Panc1 (cell line): ENCODE measurements around the gene PDS5A. TPM values are rescaled to one million over a fixed set of nuclear protein-coding genes. Genes with fewer than 3 reads are reported as not detected.
A peak's percentile ranks its signal among the peaks of the same experiment; 100 is the strongest.
"Not testable (repeated sequence)": the region's sequence is repeated elsewhere in the genome, so short reads cannot be mapped to it uniquely, and the experiment has no call there.

ENCODE experiments used
- ATAC-seq: fragments of 200-7000 bp; cut with Tn5 transposase; 2 replicates; pipeline ENCODE4 v1.9.1; 2020; ENCODE audit warnings: mild to moderate bottlenecking, moderate library complexity
- Bru-seq: library from RNA; stranded (reverse); fragments of 400-500 nt; gene quantifications from one replicate; lab custom pipeline; 2021; lab: Mats Ljungman, UMichigan
- BruChase-seq, 2 experiments: library from RNA; stranded (reverse); fragments of 400-500 nt; gene quantifications; one replicate each; lab custom pipeline; 2021; lab: Mats Ljungman, UMichigan
- BruUV-seq: library from RNA; stranded (reverse); fragments of 400-500 nt; replicated peaks from 2 replicates; lab custom pipeline; 2021; lab: Mats Ljungman, UMichigan
- CTCF ChIA-PET: fragments of 300-600 bp; sonication (Branson Sonifier 250); formaldehyde crosslinking; loops from one replicate; lab custom pipeline; 2022; ENCODE audit warnings: antibody characterized with exemption; lab: Charles Lee
- POLR2A ChIA-PET: fragments of 300-600 bp; sonication (Branson Sonifier 250); formaldehyde crosslinking; loops from one replicate; lab custom pipeline; 2022; ENCODE audit warnings: antibody characterized with exemption; lab: Charles Lee
- DNase-seq: peaks from one replicate; pipeline ENCODE4 v3.0.0-alpha.2; 2010; ENCODE audit warnings: low read depth, low spot score
- H3K27ac ChIP-seq: 2 replicates; pipeline ENCODE4 v1.5.1; 2011; ENCODE audit warnings: mild to moderate bottlenecking, low read length, inconsistent platforms
- H3K27me3 ChIP-seq: fragments of 200-500 bp; sonication (Bioruptor generic); 2 replicates; pipeline ENCODE4 v1.6.0; 2014; ENCODE audit warnings: low read length, inconsistent platforms; ENCODE audit not compliant: control insufficient read depth, insufficient read depth
- H3K36me3 ChIP-seq: fragments of 200-500 bp; sonication (Bioruptor generic); 2 replicates; pipeline ENCODE4 v1.5.1; 2014; ENCODE audit warnings: inconsistent platforms, mild to moderate bottlenecking, low read length, moderate library complexity; ENCODE audit not compliant: control insufficient read depth, insufficient read depth
- H3K4me1 ChIP-seq: 2 replicates; pipeline ENCODE4 v1.5.1; 2011; ENCODE audit warnings: inconsistent platforms, mild to moderate bottlenecking, low read length, moderate library complexity; ENCODE audit not compliant: control insufficient read depth, insufficient read depth
- H3K4me3 ChIP-seq, 2 experiments: 2 replicates each; pipeline ENCODE4 v1.5.1; 2011 to 2012; ENCODE audit warnings: low read depth in 2 of 2, low read length in 2 of 2, mild to moderate bottlenecking in 2 of 2, inconsistent platforms in 1 of 2, moderate library complexity in 1 of 2
- H3K9me3 ChIP-seq: fragments of 200-500 bp; sonication (Bioruptor generic); 2 replicates; pipeline ENCODE4 v1.5.1; 2014; ENCODE audit warnings: low read depth, mild to moderate bottlenecking, inconsistent platforms, low read length, moderate library complexity; ENCODE audit not compliant: control insufficient read depth, insufficient read depth
- POLR2AphosphoS5 ChIP-seq: IDR thresholded peaks from 2 replicates; pipeline ENCODE4 v1.6.1; 2012; ENCODE audit warnings: mild to moderate bottlenecking, low read depth, low read length, moderate library complexity
- SIN3A ChIP-seq: IDR thresholded peaks from 2 replicates; pipeline ENCODE4 v1.6.1; 2012; ENCODE audit warnings: low read depth, mild to moderate bottlenecking, low read length, moderate library complexity, borderline replicate concordance; ENCODE audit not compliant: insufficient read depth
- TCF7L2 ChIP-seq: IDR thresholded peaks from 2 replicates; pipeline ENCODE4 v1.6.1; 2011; ENCODE audit warnings: mild to moderate bottlenecking, low read depth, low read length, inconsistent platforms
- in situ Hi-C: cut with HindIII; loops from 2 replicates; pipeline ENCODE4 v1.10.0; 2016; ENCODE audit warnings: low sequenced_read_pairs, low pct_unique_long_range_greater_than_20kb
- intact Hi-C: fragments of 100-400 bp; cut with micrococcal nuclease; formaldehyde crosslinking; loops from one replicate; pipeline ENCODE4 v1.10.0; 2022; ENCODE audit not compliant: unreplicated experiment
- long read RNA-seq: library from polyadenylated mRNA; unstranded; transcript quantifications from one replicate; pipeline ENCODE4 v2.0.0, GENCODE V29; 2021; ENCODE audit not compliant: unreplicated experiment
- polyA plus RNA-seq: library from polyadenylated mRNA; unstranded; fragments of >200 nt; gene quantifications from one replicate; pipeline ENCODE4 v1.2.1, GENCODE V29; 2012; ENCODE audit warnings: missing spikeins; ENCODE audit not compliant: insufficient read length
- total RNA-seq: library from RNA; stranded (reverse); gene quantifications from one replicate; pipeline ENCODE4 v1.2.1, GENCODE V29; 2021; ENCODE audit not compliant: unreplicated experiment
- TF ChIP-seq, protein P1 (sequence below), 2 experiments: IDR thresholded peaks; 2 replicates each; pipeline ENCODE4 v1.6.1; 2011 to 2012; ENCODE audit warnings: low read depth in 2 of 2, control low read depth in 1 of 2, low read length in 1 of 2, mild to moderate bottlenecking in 1 of 2, moderate library complexity in 1 of 2; ENCODE audit not compliant: insufficient read depth in 1 of 2
- TF ChIP-seq, protein P2 (sequence below): fragments of 450-650 bp; IDR thresholded peaks from 2 replicates; pipeline ENCODE4 v1.5.1; 2017; ENCODE audit warnings: mild to moderate bottlenecking

Gene PDS5A, protein sequence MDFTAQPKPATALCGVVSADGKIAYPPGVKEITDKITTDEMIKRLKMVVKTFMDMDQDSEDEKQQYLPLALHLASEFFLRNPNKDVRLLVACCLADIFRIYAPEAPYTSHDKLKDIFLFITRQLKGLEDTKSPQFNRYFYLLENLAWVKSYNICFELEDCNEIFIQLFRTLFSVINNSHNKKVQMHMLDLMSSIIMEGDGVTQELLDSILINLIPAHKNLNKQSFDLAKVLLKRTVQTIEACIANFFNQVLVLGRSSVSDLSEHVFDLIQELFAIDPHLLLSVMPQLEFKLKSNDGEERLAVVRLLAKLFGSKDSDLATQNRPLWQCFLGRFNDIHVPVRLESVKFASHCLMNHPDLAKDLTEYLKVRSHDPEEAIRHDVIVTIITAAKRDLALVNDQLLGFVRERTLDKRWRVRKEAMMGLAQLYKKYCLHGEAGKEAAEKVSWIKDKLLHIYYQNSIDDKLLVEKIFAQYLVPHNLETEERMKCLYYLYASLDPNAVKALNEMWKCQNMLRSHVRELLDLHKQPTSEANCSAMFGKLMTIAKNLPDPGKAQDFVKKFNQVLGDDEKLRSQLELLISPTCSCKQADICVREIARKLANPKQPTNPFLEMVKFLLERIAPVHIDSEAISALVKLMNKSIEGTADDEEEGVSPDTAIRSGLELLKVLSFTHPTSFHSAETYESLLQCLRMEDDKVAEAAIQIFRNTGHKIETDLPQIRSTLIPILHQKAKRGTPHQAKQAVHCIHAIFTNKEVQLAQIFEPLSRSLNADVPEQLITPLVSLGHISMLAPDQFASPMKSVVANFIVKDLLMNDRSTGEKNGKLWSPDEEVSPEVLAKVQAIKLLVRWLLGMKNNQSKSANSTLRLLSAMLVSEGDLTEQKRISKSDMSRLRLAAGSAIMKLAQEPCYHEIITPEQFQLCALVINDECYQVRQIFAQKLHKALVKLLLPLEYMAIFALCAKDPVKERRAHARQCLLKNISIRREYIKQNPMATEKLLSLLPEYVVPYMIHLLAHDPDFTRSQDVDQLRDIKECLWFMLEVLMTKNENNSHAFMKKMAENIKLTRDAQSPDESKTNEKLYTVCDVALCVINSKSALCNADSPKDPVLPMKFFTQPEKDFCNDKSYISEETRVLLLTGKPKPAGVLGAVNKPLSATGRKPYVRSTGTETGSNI (N-terminal part only)
- total RNA-seq (69.2 TPM), Bru-seq, nascent RNA (percentile 88 among the genes with signal in this experiment), BruChase-seq, experiment 1, labeled RNA remaining after a 2-hour chase (percentile 85 among the genes with signal in this experiment), BruChase-seq, experiment 2, labeled RNA remaining after a 6-hour chase (percentile 91 among the genes with signal in this experiment)
- polyA plus RNA-seq = 30.8 TPM
- long read RNA-seq, full-length matches to known transcripts = 106 of 185 reads
- long read RNA-seq, partial matches to known transcripts = 32 of 185 reads
- long read RNA-seq, other reads (novel, unspliced or antisense) = 47 of 185 reads

DNA sequence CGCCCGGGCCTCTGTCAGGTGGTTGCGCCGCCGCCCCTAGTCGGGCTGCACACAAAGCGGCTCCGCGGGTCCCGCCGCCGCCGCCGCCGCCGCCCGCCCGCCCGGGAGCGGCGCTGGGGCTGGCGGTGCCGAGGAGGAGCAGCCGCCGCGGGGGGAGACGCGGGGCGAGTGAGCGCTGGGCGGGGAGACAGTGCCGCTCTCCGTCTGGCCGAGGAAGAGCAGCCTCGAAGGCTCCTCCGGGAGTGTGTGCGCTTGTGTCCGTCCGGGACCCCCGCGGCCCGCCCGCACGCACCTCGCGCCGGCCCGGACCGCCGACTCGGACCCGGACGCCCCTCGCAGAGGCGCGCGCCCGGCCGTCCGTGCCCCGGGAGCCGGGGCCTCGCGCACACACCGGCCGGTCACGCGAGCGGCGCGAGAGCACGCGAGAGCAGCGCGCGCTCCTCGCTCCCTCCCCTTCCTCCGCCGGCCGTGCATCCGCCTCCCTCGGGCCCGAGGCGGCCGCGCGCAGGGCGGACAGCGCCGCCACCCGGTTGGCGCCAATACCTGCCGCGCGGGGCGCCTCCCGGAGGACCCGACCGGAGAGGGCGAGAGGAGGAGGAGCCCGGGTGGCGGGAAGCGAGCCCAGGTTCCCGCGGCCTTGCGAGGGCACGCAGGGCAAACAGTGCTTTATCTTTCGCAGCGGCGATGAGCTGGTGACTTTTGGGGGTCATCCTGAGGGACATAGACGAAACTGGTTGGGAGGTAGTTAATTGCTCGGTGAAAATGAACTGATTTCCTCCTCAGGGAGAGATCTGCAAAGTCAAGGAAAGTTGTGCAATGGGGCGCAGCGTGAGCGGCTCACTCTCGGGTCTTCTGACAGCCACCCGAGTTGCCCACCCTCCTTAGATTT lies at the start of gene PDS5A:
Gene PDS5A, minus strand, starts transcription at position 423 of the 889 bp plus-strand sequence. CDS start 1,334 bp downstream, outside the sequence.
- Histone ChIP-seq H3K9me3 (no peaks in the 10 kb centered on the region), H3K4me1 (peaks cover 7% of the 10 kb centered on the region), H3K27ac (peak within 1 kb of the TSS; percentile 82), H3K4me3 (peak within 1 kb of the TSS; percentile 60 to 81), H3K27me3 (no peaks in the 10 kb centered on the region), H3K36me3 (peaks cover 6% of the 10 kb centered on the region)
- peak; percentile 90 for ATAC-seq
- ChIA-PET CTCF (no interaction called here), POLR2A (no interaction called here)
- DNase-seq = peak; percentile 28
- TF ChIP-seq TCF7L2 = no peak
- TF ChIP-seq, protein P1, sequence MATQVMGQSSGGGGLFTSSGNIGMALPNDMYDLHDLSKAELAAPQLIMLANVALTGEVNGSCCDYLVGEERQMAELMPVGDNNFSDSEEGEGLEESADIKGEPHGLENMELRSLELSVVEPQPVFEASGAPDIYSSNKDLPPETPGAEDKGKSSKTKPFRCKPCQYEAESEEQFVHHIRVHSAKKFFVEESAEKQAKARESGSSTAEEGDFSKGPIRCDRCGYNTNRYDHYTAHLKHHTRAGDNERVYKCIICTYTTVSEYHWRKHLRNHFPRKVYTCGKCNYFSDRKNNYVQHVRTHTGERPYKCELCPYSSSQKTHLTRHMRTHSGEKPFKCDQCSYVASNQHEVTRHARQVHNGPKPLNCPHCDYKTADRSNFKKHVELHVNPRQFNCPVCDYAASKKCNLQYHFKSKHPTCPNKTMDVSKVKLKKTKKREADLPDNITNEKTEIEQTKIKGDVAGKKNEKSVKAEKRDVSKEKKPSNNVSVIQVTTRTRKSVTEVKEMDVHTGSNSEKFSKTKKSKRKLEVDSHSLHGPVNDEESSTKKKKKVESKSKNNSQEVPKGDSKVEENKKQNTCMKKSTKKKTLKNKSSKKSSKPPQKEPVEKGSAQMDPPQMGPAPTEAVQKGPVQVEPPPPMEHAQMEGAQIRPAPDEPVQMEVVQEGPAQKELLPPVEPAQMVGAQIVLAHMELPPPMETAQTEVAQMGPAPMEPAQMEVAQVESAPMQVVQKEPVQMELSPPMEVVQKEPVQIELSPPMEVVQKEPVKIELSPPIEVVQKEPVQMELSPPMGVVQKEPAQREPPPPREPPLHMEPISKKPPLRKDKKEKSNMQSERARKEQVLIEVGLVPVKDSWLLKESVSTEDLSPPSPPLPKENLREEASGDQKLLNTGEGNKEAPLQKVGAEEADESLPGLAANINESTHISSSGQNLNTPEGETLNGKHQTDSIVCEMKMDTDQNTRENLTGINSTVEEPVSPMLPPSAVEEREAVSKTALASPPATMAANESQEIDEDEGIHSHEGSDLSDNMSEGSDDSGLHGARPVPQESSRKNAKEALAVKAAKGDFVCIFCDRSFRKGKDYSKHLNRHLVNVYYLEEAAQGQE (IDR thresholded peaks at IDR 0.05; ENCODE audit: insufficient read depth in 1 of 2, low read depth in 2 of 2, low read length in 1 of 2) = no peak
- TF ChIP-seq, protein P2, sequence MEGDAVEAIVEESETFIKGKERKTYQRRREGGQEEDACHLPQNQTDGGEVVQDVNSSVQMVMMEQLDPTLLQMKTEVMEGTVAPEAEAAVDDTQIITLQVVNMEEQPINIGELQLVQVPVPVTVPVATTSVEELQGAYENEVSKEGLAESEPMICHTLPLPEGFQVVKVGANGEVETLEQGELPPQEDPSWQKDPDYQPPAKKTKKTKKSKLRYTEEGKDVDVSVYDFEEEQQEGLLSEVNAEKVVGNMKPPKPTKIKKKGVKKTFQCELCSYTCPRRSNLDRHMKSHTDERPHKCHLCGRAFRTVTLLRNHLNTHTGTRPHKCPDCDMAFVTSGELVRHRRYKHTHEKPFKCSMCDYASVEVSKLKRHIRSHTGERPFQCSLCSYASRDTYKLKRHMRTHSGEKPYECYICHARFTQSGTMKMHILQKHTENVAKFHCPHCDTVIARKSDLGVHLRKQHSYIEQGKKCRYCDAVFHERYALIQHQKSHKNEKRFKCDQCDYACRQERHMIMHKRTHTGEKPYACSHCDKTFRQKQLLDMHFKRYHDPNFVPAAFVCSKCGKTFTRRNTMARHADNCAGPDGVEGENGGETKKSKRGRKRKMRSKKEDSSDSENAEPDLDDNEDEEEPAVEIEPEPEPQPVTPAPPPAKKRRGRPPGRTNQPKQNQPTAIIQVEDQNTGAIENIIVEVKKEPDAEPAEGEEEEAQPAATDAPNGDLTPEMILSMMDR = peak; percentile 97
- TF ChIP-seq SIN3A = peak; percentile 68; the same call in 1 of the 2 replicates
- TF ChIP-seq POLR2AphosphoS5 = peak; percentile 39; the same call in 1 of the 2 replicates
- in situ Hi-C loops = no loop called here
- BruUV-seq = no TSS peak
- intact Hi-C loops = loop anchor here (10.0 kb wide), 1 partner anchor 63 kb away; no protein-coding TSS in a partner anchor

DNA sequence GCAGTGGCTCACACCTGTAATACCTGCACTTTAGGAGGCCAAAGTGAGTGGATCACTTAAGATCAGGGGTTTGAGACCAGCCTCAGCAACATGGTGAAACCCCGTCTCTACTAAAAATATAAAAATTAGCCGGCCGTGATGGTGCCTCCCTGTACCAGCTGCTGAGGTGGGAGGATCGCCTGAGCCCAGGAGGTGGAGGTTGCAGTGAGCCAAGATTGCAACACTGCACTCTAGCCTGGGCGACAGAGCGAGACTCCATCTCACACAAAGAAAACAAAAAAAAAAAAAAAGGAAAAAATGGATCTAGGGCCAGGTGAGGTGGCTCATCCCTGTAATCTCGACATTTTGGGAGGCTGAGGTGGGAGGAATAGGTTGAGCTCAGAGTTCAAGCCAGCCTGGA lies 46.3 kb upstream of the PDS5A start:
- ATAC-seq, in situ Hi-C loops, CTCF ChIA-PET, POLR2A ChIA-PET, H3K27ac ChIP-seq, H3K36me3 ChIP-seq, H3K27me3 ChIP-seq, H3K4me1 ChIP-seq, BruUV-seq, intact Hi-C loops, H3K9me3 ChIP-seq, H3K4me3 ChIP-seq, DNase-seq: not testable (repeated sequence)

DNA sequence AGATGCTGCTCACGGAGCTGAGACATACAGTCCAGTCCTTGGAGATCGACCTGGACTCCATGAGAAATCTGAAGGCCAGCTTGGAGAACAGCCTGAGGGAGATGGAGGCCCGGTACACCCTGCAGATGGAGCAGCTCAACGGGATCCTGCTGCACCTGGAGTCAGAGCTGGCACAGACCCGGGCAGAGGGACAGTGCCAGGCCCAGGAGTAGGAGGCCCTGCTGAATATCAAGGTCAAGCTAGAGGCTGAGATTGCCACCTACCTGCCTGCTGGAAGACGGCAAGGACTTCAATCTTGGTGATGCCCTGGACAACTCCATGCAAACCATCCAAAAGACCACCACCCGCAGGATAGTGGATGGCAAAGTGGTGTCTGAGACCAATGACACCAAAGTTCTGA lies 43.4 kb upstream of the PDS5A start:
- intact Hi-C loops, in situ Hi-C loops, H3K9me3 ChIP-seq, POLR2A ChIA-PET, BruUV-seq, H3K4me1 ChIP-seq, H3K36me3 ChIP-seq, H3K27ac ChIP-seq, H3K27me3 ChIP-seq, H3K4me3 ChIP-seq, ATAC-seq, DNase-seq, CTCF ChIA-PET: not testable (repeated sequence)
